Choroid plexus epithelial cell (primary cell): Measurements from ENCODE around the gene PRPF6.
"Not testable (repeated sequence)": the region's sequence is repeated elsewhere in the genome, so short reads cannot be mapped to it uniquely, and the experiment has no call there.

Experiments
- DNase-seq: peaks from one replicate; pipeline ENCODE4 v3.0.0-alpha.2; 2010; ENCODE audit warnings: low read depth
- H3K4me3 ChIP-seq: 2 replicates; pipeline ENCODE4 v1.5.1; 2011; ENCODE audit warnings: low read depth, mild to moderate bottlenecking, control low read depth, low read length, moderate library complexity
- TF ChIP-seq, protein P1 (sequence below): conservative IDR thresholded peaks from 2 replicates; pipeline ENCODE4 v1.5.1; 2011; ENCODE audit warnings: low read depth, mild to moderate bottlenecking, control low read depth, inconsistent platforms, low read length, moderate library complexity

PRPF6 gene

DNA sequence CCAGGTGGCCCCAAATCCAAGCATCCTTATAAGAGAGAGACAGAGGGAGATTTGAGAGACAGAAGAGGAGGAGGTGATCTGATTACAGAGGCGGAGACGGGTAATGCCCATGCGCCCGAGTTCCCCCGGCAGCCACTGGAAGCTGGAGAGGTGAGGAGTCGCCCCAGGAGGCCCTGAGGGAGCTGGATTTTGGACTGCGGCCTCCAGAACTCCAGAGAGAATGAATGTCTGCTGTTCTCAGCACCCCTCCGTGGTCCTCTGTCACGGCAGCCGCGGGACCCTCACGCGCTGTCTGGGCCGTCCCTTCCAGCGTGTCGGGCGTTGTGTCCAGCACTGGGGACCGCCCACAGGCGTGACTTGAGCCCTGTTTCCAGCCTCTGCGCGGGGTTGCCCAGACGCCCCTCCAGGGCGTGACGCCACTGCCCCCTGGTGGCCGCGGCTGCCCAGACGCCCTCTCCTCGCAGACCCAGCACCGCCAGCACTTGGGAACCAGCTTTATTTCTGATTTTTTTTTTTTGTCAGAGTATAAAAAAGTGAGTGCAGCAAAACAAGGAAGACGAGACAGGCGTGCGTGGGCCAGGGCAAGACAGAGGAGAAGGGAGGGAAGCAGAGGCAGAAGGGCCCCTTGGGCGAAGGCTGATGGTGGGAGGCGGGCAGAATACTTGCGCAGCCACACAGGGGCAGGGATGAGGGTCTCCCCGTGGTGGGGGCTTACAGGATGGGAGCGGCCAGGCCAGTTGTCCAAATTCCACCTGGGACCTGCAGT is 7.1 kb upstream of the PRPF6 start:
- TF ChIP-seq, protein P1, sequence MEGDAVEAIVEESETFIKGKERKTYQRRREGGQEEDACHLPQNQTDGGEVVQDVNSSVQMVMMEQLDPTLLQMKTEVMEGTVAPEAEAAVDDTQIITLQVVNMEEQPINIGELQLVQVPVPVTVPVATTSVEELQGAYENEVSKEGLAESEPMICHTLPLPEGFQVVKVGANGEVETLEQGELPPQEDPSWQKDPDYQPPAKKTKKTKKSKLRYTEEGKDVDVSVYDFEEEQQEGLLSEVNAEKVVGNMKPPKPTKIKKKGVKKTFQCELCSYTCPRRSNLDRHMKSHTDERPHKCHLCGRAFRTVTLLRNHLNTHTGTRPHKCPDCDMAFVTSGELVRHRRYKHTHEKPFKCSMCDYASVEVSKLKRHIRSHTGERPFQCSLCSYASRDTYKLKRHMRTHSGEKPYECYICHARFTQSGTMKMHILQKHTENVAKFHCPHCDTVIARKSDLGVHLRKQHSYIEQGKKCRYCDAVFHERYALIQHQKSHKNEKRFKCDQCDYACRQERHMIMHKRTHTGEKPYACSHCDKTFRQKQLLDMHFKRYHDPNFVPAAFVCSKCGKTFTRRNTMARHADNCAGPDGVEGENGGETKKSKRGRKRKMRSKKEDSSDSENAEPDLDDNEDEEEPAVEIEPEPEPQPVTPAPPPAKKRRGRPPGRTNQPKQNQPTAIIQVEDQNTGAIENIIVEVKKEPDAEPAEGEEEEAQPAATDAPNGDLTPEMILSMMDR, result peak; percentile 95
- peak overlapping the region; percentile 65 for H3K4me3 ChIP-seq
- peak; percentile 88 for DNase-seq

DNA sequence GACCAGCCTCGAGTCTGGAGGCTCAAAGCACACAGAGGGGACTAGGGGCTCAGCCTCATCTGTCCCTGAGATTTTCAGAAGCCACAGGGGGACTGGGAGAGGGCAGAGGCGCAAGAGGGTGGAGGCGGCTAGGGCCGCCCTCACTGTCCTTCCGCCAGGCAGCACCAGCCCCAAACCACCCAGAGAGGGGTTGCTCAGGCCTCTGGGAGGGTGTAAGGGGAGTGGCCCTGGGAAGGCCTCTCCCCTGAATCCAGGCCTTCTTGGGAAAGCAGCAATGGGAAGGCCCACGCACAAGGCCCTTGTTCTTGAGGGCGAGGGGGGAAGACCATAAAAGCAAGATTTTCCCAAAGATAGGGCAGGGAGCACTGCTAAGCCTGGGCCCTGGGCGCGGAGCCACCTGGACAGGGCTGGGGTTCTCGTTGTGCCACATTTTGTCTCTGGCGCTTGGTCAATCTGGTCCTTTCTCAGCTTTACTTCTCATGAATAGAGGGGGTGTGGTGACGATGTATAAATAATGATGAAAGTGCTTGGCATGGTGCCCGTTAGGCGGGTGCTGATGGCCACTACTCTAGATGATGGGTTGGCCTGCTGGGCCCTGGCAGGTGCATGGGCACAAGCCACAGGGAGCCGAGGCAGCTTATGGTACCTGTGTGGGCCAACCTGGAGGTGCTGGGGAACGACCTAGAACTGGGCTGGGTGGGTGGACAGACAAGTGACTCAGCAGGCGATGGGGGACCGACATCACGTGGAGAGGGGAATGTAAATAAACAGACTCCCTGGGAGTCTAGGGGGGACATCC is 6.3 kb upstream of the PRPF6 start:
- DNase-seq, result no peak
- H3K4me3 ChIP-seq, result no peak overlapping the region
- TF ChIP-seq, protein P1, result no peak

DNA sequence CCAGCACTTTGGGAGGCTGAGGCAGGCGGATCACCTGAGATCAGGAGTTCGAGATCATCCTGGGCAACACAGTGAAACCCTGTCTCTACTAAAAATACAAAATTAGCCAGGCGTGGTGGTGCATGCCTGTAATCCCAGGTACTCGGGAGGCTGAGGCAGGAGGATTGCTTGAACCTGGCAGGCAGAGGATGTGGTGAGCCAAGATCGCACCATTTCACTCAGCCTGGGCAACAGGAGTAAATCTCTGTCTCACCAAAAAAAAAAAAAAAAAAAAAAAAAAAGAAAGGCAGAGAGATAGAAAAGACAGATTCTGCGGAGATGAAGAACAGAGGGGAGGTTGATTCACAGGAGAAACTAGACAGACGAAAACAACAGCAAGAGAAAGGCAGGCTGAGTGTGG is 4.4 kb upstream of the PRPF6 start:
- H3K4me3 ChIP-seq, DNase-seq: not testable (repeated sequence)

DNA sequence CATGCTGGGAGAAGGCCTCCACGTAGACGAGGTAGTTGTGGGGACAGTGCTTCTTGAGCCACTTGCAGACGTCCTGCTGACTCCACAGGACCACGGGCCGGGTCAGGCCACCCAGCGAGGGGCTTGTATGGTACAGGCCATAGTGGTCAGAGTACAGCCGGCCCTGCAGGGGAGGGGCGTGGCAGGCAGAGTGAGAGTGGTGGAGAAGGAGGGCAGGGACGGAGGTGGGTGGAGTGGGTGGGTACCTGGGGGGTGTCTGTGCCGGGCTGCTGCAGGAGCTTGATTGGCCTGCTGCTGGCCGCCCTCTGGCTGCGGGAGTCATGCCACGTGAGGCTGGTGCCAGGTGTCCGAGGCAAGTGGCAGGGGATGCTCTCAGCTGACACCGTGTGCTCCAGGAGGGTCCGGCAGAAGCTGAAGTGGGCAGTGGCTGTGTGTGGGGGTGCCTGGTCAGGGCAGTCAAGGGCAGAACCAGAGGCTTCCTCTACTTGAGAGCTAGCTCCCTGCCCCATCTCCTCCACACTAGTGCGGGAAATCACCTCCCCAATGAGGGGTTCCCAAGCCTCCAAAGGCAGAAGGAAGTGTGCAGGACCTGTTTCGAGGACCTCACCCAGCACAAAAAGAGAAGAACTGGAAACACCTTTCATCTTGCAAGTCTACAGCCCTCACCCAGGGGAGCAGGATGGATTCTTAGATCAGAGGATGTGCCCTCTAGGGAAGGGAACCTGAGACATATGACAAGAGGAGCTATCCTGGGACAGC is 3.8 kb upstream of the PRPF6 start:
- no peak for DNase-seq
- no peak overlapping the region for H3K4me3 ChIP-seq
- TF ChIP-seq, protein P1, result no peak

DNA sequence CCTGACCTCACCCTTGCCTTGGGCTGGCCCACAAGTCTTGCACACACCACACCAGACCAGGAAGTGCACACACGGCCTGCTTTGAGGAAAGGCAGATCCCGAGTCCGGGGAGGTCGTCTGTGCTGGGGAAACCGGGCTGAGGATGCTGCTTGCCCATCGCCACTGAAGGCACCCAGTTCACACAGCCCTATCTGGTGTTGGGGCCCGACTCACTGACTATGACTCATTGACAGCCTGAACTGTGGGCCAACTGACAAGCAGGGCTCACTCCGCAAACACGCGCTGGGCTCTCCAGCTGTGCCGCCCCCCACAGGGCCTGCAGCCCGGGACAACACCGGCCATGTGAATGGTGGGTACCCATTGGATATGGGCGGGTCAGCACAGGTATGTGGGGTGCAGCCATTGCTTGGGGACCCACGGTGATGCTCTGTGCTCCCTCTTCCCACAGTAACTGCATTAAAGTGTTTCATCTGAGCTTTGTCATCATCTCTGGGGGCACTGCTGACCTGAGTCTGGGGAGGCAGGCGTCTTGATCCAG is 3.1 kb upstream of the PRPF6 start:
- no peak overlapping the region for H3K4me3 ChIP-seq
- TF ChIP-seq, protein P1, result no peak
- DNase-seq, result peak; percentile 88

DNA sequence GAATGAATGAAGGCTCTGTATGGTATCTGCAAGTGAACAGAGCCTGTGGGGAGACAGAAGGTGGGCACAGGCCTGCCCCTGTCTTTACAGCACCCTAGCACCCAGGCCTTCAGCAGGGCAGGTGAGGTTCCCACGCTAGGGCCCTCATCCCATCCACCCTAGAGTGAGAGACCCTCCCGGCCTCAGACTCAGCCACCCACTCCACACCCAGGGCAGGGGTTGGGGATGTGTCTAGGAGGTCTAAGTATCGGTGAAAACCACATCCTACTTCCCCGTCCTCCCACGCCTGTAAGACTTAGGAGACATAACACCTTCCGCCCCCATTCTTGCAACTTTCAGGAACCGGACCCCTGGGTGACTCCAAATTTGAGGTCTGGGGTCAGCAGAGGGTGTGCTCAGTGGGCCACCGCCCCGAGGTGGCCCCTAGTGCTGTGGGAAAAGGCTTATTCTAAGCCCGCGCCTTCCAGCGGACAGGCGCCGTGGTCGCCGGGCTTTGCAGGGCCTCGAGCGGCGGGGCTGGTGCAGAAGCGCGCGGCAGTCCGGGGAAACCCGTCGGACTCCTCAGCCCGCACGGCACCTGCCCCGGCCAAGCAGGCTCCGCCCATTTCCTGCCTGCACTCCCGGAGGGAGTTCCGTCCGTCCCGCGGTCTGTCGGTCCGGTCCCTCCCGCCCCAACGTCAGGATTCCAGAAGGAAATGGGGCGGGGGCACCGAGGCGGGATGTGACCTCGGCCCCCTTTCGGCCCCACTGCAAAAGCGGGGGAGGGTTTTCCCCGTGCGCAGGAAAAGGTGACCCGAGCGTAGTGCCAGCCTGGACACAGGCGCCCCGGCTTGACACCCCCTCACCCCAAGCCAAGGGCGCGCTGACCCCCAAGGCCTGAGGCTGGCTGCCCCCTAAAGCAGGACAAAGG is 2.4 kb upstream of the PRPF6 start:
- peak; percentile 45 for DNase-seq
- TF ChIP-seq, protein P1, result no peak
- peak overlapping the region; percentile 53 for H3K4me3 ChIP-seq
